HCT116 (cell line): ENCODE results near the gene TMEM178A. TPM values are rescaled to one million over a fixed set of nuclear protein-coding genes. Genes with fewer than 3 reads are reported as not detected.

Experiments used
- ATAC-seq: fragments of 200-7000 bp; cut with Tn5 transposase; 2 replicates; pipeline ENCODE4 v1.9.1; 2020; ENCODE audit warnings: mild to moderate bottlenecking, moderate library complexity
- BruUV-seq: library from RNA; stranded (reverse); fragments of 400-500 nt; replicated peaks from 2 replicates; lab custom pipeline; 2021; lab: Mats Ljungman, UMichigan
- CTCF ChIA-PET: fragments of 300-600 bp; sonication (Branson Sonifier 250); formaldehyde crosslinking; loops from one replicate; lab custom pipeline; 2021; ENCODE audit warnings: antibody characterized with exemption; lab: Charles Lee
- POLR2A ChIA-PET: fragments of 300-600, 350-600 bp; sonication (Branson Sonifier 250); formaldehyde crosslinking; loops from one replicate; lab custom pipeline; 2021; ENCODE audit warnings: antibody characterized with exemption; lab: Charles Lee
- RAD21 ChIA-PET, 2 experiments: fragments of 300-600 bp; sonication (Branson Sonifier 250); formaldehyde crosslinking; loops; one replicate each; lab custom pipeline; 2023; ENCODE audit warnings: low total read pairs in 2 of 2; ENCODE audit not compliant: uncharacterized antibody in 2 of 2, unreplicated experiment in 2 of 2, low non-redundant PET in 1 of 2; lab: Charles Lee
- DNase-seq: peaks from one replicate; pipeline ENCODE4 v3.0.0-alpha.2; 2010; ENCODE audit warnings: low read depth, low spot score
- H2AFZ ChIP-seq: fragments of 200-600 bp; shearing (Covaris generic), sonication (generic); 2 replicates; pipeline ENCODE4 v1.6.1; 2017; ENCODE audit warnings: low read depth, mixed run types, mixed read lengths, antibody characterized with exemption, low read length; ENCODE audit not compliant: poor library complexity, severe bottlenecking
- H3K27ac ChIP-seq: 2 replicates; pipeline ENCODE4 v1.5.1; 2012; ENCODE audit warnings: low read depth, low read length
- H3K27me3 ChIP-seq: fragments of 200-600 bp; sonication (generic); 2 replicates; pipeline ENCODE4 v1.6.1; 2016; ENCODE audit warnings: mixed run types, low read length, mixed read lengths; ENCODE audit not compliant: insufficient read depth
- H3K36me3 ChIP-seq, 2 experiments: fragments of 200-500 bp in 1 of 2; fragments of 200-600 bp in 1 of 2; sonication (Bioruptor generic) in 1 of 2; sonication (generic) in 1 of 2; 2 replicates each; pipeline versions ENCODE4 v1.5.1 to v1.6.1; 2014 to 2016; ENCODE audit warnings: low read length in 2 of 2, inconsistent platforms in 1 of 2, mixed read lengths in 1 of 2, mixed run types in 1 of 2; ENCODE audit not compliant: insufficient read depth in 2 of 2, control insufficient read depth in 1 of 2
- H3K4me1 ChIP-seq, 2 experiments: fragments of 200-600 bp in 1 of 2; sonication (generic) in 1 of 2; 2 replicates each; pipeline versions ENCODE4 v1.5.1 to v1.6.1; 2012 to 2017; ENCODE audit warnings: low read length in 2 of 2, inconsistent platforms in 1 of 2, mild to moderate bottlenecking in 1 of 2, mixed read lengths in 1 of 2, mixed run types in 1 of 2, moderate library complexity in 1 of 2; ENCODE audit not compliant: insufficient read depth in 2 of 2, control insufficient read depth in 1 of 2
- H3K4me2 ChIP-seq: fragments of 200-600 bp; sonication (generic); 2 replicates; pipeline ENCODE4 v1.6.1; 2017; ENCODE audit warnings: mixed run types, low read length, mixed read lengths
- H3K4me3 ChIP-seq, 2 experiments: fragments of 200-600 bp in 1 of 2; sonication (generic) in 1 of 2; replicated peaks in 1 of 2; 2 replicates each; pipeline ENCODE4 v1.5.1; 2011 to 2016; ENCODE audit warnings: low read length in 2 of 2, control low read depth in 1 of 2, low read depth in 1 of 2, mild to moderate bottlenecking in 1 of 2, mixed read lengths in 1 of 2, mixed run types in 1 of 2
- H3K79me2 ChIP-seq: fragments of 200-600 bp; sonication (generic); 2 replicates; pipeline ENCODE4 v1.6.1; 2017; ENCODE audit warnings: mild to moderate bottlenecking, mixed run types, low read length, moderate library complexity, mixed read lengths; ENCODE audit not compliant: insufficient read depth
- H3K9ac ChIP-seq: fragments of 200-600 bp; sonication (generic); 2 replicates; pipeline ENCODE4 v1.6.1; 2016; ENCODE audit warnings: low read length, mixed read lengths
- H3K9me2 ChIP-seq: fragments of 200-600 bp; sonication (generic), shearing (Covaris generic); 2 replicates; pipeline ENCODE4 v1.6.1; 2017; ENCODE audit warnings: mixed run types, mild to moderate bottlenecking, moderate library complexity; ENCODE audit not compliant: insufficient read depth
- H3K9me3 ChIP-seq, 2 experiments: fragments of 200-500 bp in 1 of 2; fragments of 200-600 bp in 1 of 2; sonication (Bioruptor generic) in 1 of 2; sonication (generic) in 1 of 2; 2 replicates each; pipeline ENCODE4 v1.6.1; 2014 to 2017; ENCODE audit warnings: low read length in 2 of 2, mixed read lengths in 2 of 2, inconsistent platforms in 1 of 2, low read depth in 1 of 2, mild to moderate bottlenecking in 1 of 2, mixed run types in 1 of 2, moderate library complexity in 1 of 2; ENCODE audit not compliant: control insufficient read depth in 1 of 2, insufficient read depth in 1 of 2
- H4K20me1 ChIP-seq: fragments of 200-600 bp; sonication (generic), shearing (Covaris generic); 2 replicates; pipeline ENCODE4 v1.6.1; 2017; ENCODE audit warnings: mixed run types, mild to moderate bottlenecking, moderate library complexity; ENCODE audit not compliant: insufficient read depth
- CBX3 ChIP-seq: IDR thresholded peaks from 2 replicates; pipeline ENCODE4 v1.6.1; 2012; ENCODE audit warnings: low read depth
- EGR1 ChIP-seq: IDR thresholded peaks from 2 replicates; pipeline ENCODE4 v1.6.1; 2012; ENCODE audit warnings: low read depth
- ELF1 ChIP-seq: IDR thresholded peaks from 2 replicates; pipeline ENCODE4 v1.6.1; 2012; ENCODE audit warnings: low read depth, borderline replicate concordance
- FOSL1 ChIP-seq: IDR thresholded peaks from 2 replicates; pipeline ENCODE4 v1.6.1; 2012; ENCODE audit warnings: low read depth
- POLR2A ChIP-seq: IDR thresholded peaks from 2 replicates; pipeline ENCODE4 v1.7.0; 2011; ENCODE audit warnings: borderline replicate concordance; ENCODE audit not compliant: insufficient read depth, insufficient read length; ENCODE audit errors: extremely low read depth
- SRF ChIP-seq: IDR thresholded peaks from 2 replicates; pipeline ENCODE4 v1.6.1; 2012; ENCODE audit warnings: low read depth
- TCF7L2 ChIP-seq: IDR thresholded peaks from 2 replicates; pipeline ENCODE4 v1.7.0; 2011; ENCODE audit warnings: borderline replicate concordance, inconsistent platforms; ENCODE audit not compliant: insufficient read depth, insufficient read length; ENCODE audit errors: extremely low read depth
- YY1 ChIP-seq: IDR thresholded peaks from 2 replicates; pipeline ENCODE4 v1.6.1; 2011; ENCODE audit warnings: low read length, low read depth, moderate library complexity, mild to moderate bottlenecking; ENCODE audit not compliant: insufficient replicate concordance; ENCODE audit errors: extremely low read depth
- ZFX ChIP-seq: fragments of 450-650 bp; IDR thresholded peaks from 2 replicates; pipeline ENCODE4 v1.6.1; 2017
- intact Hi-C: fragments of 100-400 bp; cut with micrococcal nuclease; formaldehyde crosslinking; loops from 2 replicates; pipeline ENCODE4 v1.10.0; 2022
- total RNA-seq: library from RNA; stranded (reverse); gene quantifications from one replicate; pipeline ENCODE4 v1.2.1, GENCODE V29; 2021; ENCODE audit not compliant: unreplicated experiment
- TF ChIP-seq, protein P1 (sequence below), 3 experiments: fragments of 200-600 bp in 1 of 3; sonication (generic) in 1 of 3; IDR thresholded peaks in 2 of 3; conservative IDR thresholded peaks in 1 of 3; 2 replicates each; pipeline ENCODE4 v1.5.1; 2012 to 2017; ENCODE audit warnings: low read depth in 2 of 3, low read length in 2 of 3, antibody characterized with exemption in 1 of 3, borderline replicate concordance in 1 of 3, control low read depth in 1 of 3, mild to moderate bottlenecking in 1 of 3, mixed read lengths in 1 of 3, mixed run types in 1 of 3, moderate library complexity in 1 of 3; ENCODE audit not compliant: insufficient read depth in 1 of 3
- TF ChIP-seq, protein P2 (sequence below): IDR thresholded peaks from 2 replicates; pipeline ENCODE4 v1.6.1; 2012
- TF ChIP-seq, protein P3 (sequence below): IDR thresholded peaks from 2 replicates; pipeline ENCODE4 v1.6.1; 2011; ENCODE audit warnings: mild to moderate bottlenecking, low read length, moderate library complexity; ENCODE audit not compliant: insufficient replicate concordance; ENCODE audit errors: extremely low read depth

Gene TMEM178A
- total RNA-seq, 1 experiment from 2014 or later = 1.3 TPM

DNA sequence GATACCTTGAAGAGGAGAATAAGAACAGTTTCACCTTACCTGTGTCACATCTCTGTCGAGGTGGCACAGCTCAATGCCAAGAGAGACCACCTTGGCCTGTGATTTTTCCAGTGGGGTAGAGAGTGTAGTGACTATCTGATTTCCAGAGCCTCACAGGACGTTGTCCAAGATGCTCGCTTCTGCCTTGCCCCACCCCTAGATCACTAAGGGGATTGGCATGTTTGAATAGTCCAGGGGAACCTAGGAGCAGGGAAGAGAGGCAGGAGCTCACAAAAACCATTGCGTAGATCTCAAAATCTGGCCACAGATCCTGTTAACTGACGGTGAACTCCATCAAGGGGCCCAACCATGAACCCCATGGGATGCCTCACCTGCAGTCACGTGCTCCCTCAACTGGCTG, 24.2 kb downstream of the TMEM178A start:
- Histone ChIP-seq H3K79me2 (no peaks in the 10 kb centered on the region), H3K36me3 (no peaks in the 10 kb centered on the region), H3K9me3 (no peaks in the 10 kb centered on the region), H3K4me3 (no peak overlapping the region), H3K27ac (no peak overlapping the region), H3K4me1 (no peaks in the 10 kb centered on the region), H3K9me2 (no peaks in the 10 kb centered on the region), H3K9ac (no peak overlapping the region), H4K20me1 (no peaks in the 10 kb centered on the region), H2AFZ (no peak overlapping the region), H3K4me2 (no peak overlapping the region), H3K27me3 (peaks cover 10% of the 10 kb centered on the region; the same call in 1 of the 2 replicates)
- CTCF ChIA-PET = no interaction called here
- ATAC-seq = no peak
- RAD21 ChIA-PET = no interaction called here
- POLR2A ChIA-PET = no interaction called here
- DNase-seq = no peak
- no TSS peak for BruUV-seq
- intact Hi-C loops = loop anchor here (10.0 kb wide), 1 partner anchor 175 kb away; no protein-coding TSS in a partner anchor
- TF ChIP-seq, protein P1, sequence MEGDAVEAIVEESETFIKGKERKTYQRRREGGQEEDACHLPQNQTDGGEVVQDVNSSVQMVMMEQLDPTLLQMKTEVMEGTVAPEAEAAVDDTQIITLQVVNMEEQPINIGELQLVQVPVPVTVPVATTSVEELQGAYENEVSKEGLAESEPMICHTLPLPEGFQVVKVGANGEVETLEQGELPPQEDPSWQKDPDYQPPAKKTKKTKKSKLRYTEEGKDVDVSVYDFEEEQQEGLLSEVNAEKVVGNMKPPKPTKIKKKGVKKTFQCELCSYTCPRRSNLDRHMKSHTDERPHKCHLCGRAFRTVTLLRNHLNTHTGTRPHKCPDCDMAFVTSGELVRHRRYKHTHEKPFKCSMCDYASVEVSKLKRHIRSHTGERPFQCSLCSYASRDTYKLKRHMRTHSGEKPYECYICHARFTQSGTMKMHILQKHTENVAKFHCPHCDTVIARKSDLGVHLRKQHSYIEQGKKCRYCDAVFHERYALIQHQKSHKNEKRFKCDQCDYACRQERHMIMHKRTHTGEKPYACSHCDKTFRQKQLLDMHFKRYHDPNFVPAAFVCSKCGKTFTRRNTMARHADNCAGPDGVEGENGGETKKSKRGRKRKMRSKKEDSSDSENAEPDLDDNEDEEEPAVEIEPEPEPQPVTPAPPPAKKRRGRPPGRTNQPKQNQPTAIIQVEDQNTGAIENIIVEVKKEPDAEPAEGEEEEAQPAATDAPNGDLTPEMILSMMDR (IDR thresholded peaks at IDR 0.05 in 2 of 3, conservative IDR thresholded peaks at IDR 0.05 in 1 of 3; ENCODE audit: borderline replicate concordance in 1 of 3, insufficient read depth in 1 of 3, low read depth in 2 of 3, low read length in 2 of 3) = no peak
- TF ChIP-seq ELF1 = no peak
- TF ChIP-seq, protein P2, sequence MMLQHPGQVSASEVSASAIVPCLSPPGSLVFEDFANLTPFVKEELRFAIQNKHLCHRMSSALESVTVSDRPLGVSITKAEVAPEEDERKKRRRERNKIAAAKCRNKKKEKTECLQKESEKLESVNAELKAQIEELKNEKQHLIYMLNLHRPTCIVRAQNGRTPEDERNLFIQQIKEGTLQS = no peak
- TF ChIP-seq SRF = no peak
- TF ChIP-seq TCF7L2 = no peak
- TF ChIP-seq CBX3 = no peak
- no peak for TF ChIP-seq ZFX
- no peak for TF ChIP-seq POLR2A
- TF ChIP-seq FOSL1 = no peak
- TF ChIP-seq YY1 = no peak
- TF ChIP-seq, protein P3, sequence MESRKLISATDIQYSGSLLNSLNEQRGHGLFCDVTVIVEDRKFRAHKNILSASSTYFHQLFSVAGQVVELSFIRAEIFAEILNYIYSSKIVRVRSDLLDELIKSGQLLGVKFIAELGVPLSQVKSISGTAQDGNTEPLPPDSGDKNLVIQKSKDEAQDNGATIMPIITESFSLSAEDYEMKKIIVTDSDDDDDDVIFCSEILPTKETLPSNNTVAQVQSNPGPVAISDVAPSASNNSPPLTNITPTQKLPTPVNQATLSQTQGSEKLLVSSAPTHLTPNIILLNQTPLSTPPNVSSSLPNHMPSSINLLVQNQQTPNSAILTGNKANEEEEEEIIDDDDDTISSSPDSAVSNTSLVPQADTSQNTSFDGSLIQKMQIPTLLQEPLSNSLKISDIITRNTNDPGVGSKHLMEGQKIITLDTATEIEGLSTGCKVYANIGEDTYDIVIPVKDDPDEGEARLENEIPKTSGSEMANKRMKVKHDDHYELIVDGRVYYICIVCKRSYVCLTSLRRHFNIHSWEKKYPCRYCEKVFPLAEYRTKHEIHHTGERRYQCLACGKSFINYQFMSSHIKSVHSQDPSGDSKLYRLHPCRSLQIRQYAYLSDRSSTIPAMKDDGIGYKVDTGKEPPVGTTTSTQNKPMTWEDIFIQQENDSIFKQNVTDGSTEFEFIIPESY = no peak
- TF ChIP-seq EGR1 = no peak
